A673 (cell line): Measurements from ENCODE around the gene MIPOL1.

Experiments
- CTCF ChIP-seq: fragments of 300-800, 200-600 bp; sonication (generic); conservative IDR thresholded peaks from 2 replicates; pipeline ENCODE4 v1.5.1; 2017; ENCODE audit warnings: low read depth, mild to moderate bottlenecking, antibody characterized with exemption, low read length, moderate library complexity, mixed read lengths
- EZH2 ChIP-seq: fragments of 200-600 bp; sonication (generic); IDR thresholded peaks from 2 replicates; pipeline ENCODE4 v1.6.1; 2017; ENCODE audit warnings: borderline replicate concordance, low read depth, mild to moderate bottlenecking, mixed read lengths, antibody characterized with exemption, low read length; ENCODE audit not compliant: poor library complexity, severe bottlenecking

GRCh38 chr14:37580146-37580545, 382.4 kb downstream of the MIPOL1 start:
- TF ChIP-seq EZH2 (no peak), CTCF (no peak)
